Peyer's patch (tissue), 4 donors: ENCODE measurements around the gene PLET1.

Experiments used
- POLR2A ChIP-seq, 2 donors: fragments of 450-650 bp; IDR thresholded peaks; one replicate each; pipeline ENCODE4 v1.5.1; 2017; ENCODE audit warnings: antibody characterized with exemption in 2 of 2, mild to moderate bottlenecking in 2 of 2, moderate library complexity in 2 of 2
- TF ChIP-seq, protein P1 (sequence below), 6 experiments: fragments of 450-650 bp in 4 of 6; fragments of 200-600 bp in 2 of 6; sonication (generic) in 1 of 6; IDR thresholded peaks; one replicate each; pipeline ENCODE4 v1.5.1; 2017 to 2019; ENCODE audit warnings: antibody characterized with exemption in 6 of 6, mild to moderate bottlenecking in 3 of 6, moderate library complexity in 1 of 6

GRCh38 chr11:112310419-112310818 lies 49.8 kb upstream of the PLET1 start:
- TF ChIP-seq, protein P1, sequence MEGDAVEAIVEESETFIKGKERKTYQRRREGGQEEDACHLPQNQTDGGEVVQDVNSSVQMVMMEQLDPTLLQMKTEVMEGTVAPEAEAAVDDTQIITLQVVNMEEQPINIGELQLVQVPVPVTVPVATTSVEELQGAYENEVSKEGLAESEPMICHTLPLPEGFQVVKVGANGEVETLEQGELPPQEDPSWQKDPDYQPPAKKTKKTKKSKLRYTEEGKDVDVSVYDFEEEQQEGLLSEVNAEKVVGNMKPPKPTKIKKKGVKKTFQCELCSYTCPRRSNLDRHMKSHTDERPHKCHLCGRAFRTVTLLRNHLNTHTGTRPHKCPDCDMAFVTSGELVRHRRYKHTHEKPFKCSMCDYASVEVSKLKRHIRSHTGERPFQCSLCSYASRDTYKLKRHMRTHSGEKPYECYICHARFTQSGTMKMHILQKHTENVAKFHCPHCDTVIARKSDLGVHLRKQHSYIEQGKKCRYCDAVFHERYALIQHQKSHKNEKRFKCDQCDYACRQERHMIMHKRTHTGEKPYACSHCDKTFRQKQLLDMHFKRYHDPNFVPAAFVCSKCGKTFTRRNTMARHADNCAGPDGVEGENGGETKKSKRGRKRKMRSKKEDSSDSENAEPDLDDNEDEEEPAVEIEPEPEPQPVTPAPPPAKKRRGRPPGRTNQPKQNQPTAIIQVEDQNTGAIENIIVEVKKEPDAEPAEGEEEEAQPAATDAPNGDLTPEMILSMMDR (IDR thresholded peaks at IDR 0.05) = no peak
- no peak for TF ChIP-seq POLR2A (IDR thresholded peaks at IDR 0.05)
